Measurements from ENCODE around the gene AMT.
A peak's percentile ranks its signal among the peaks of the same experiment; 100 is the strongest.

The AMT gene

DNA sequence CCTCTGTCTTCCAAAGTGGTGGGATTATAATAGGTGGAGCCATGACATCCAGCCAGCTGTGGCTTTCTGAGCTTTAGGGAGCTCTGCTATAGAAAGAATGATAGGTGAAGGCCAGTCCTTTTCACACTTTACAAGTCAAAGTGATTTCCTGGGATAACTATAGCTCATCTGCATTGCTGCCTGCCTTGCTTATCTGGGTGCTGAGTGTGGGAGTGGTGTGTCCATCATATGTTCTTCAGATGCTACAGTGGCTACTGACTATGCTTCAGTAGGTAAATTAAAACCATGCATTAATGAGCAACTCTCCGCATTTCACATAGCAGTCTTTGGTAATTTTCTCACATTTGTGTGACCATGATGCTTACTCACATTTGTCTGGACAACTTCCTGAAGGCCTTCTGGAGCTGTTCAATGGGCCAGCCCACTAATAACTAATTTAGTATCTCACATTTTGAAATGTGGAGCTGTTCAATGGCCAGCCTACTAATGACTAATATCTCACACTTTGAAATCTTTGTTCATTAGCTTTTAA, 33.9 kb downstream of the AMT start:
- peak; percentile 52 for DNase-seq (ENCODE audit: low spot score)

DNA sequence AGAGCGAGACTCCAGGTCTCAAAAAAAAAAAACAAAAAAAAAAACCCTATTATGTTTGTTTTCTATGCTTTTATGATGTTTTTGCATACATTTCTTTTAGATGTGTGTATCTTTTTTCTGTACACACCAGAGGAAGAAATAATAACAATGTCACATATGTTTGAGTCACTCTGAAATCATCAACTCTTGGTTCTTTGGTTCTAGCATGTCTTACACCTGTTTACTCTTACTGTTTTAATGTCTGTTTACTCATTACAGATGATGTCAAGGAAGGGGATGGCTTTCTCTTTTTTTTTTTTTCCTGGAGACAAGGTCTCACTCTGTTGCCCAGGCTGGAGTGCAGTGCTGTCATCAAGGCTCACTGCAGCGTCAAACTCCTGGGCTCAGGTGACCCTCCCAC, 34.6 kb downstream of the AMT start:
- peak; percentile 73 for DNase-seq (ENCODE audit: low spot score)

DNA sequence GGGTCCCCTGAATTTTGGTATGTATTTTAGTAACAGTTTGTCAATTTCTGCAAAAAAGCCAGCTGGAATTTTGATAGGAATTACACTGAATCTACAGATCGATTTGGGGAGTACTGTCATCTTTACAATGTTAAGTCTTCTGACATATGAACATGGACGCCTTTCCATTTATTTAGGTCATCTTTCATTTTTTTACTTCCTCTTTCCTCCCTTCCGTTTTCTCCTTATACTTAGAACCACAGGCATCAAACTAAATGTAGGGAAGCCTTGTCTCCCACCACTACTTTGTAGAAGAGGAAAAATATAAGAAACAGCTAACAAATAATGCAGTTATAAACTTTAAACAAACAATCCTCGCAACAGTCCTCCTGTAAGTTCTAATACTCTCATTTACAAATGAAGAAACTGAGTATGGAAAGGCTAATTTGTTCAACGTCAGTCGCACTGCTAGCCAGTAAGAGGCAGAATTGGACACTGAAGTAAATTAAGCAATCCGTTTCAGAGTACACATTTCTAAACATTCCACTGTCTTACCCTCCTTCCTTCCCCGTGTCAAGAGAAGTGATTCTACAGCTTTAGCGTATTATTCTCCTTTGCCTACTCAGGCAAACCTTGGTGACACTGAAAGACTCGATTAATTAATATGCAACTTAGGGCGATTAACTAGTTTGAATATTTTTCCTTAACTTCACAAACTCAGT, 36.1 kb downstream of the AMT start:
- DNase-seq (ENCODE audit: low spot score) = no peak

DNA sequence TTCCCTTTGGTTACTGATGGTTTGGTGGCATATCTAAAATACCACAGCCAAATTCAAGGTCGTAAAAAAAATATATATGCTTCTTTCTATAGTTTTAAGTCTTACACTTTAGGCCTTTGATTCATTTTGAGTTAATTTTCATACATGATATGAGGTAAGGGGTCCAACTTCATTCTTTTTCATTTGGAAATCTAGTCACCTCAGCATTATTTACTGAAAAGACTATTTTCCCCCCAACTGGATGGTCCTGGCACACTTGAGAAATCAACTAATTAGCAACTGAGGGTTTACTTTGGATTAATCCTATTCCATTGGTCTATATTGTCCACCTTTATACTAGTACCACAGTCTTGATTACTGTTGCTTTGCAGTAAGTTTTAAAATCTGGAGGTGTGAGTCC, 36.7 kb downstream of the AMT start:
- no peak for DNase-seq (ENCODE audit: low spot score)

GRCh38 chr3:49383387-49383786, 38.9 kb downstream of the AMT start:
- no peak for DNase-seq (ENCODE audit: low spot score)

DNA sequence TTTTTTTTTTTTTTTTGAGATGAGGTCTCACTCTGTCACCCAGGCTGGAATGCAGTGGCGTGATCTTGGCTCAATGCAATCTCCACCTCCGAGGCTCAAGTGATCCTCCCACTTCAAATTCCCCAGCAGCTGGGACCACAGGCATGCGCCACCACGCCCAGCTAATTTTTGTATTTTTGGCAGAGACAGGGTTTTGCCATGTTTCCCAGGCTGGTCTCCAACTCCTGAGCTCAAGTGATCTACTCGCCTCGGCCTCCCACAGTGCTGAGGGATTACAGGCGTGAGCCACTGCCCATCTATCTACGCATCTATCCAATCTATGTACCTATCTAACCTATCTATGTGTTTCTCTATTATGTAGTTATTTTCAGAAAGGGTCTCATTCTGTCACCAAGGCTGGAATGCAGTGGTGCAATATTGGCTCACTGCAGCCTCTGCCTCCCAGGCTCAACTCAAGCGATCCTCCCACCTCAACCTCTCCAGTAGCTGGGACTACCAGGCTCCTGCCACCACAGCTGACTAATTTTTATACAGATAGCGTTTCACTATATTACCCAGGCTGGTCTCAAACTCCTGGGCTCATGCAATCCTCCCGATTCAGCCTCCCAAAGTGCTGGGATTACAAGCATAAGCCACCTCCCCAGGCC, 43.9 kb downstream of the AMT start:
- peak; percentile 37 for DNase-seq (ENCODE audit: low spot score)

DNA sequence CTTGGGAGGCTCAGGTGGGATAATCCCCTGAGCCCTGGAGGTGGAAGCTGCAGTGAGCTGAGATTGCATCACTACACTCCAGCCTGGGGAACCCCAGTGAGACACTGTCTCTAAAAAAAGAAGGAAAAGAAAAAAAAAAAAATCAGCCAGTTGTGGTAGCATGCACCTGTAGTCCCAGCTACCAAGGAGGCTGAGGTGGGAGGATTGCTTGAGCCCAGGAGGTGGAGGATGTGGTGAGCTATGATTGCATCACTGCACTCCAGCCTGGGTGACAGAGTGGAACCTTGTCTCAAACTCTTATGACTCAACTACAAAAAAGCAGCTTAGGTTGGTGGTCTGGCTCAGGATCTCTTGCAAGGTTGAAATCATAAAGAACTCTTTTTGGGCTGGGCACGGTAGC, 44.8 kb downstream of the AMT start:
- peak; percentile 89 for DNase-seq (ENCODE audit: low spot score)

DNA sequence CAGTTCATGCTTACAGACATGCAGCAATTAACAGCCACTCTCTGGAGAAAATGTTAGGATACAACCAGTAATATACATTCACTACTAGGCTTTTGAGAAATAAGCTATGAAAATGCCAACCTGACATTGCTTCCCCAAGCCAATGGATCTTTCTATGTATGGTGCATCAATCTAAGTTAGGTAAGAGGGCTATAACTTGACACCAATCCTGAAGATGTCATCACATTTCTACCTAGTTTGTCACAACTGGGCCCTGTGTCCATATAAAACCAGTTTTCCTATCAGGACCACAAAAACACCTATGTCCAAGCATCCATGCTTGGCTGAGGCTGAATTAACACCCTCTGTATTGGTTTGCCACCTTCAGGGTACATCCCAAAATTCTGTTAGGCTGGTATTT, 50.3 kb downstream of the AMT start:
- DNase-seq (ENCODE audit: low spot score) = no peak

DNA sequence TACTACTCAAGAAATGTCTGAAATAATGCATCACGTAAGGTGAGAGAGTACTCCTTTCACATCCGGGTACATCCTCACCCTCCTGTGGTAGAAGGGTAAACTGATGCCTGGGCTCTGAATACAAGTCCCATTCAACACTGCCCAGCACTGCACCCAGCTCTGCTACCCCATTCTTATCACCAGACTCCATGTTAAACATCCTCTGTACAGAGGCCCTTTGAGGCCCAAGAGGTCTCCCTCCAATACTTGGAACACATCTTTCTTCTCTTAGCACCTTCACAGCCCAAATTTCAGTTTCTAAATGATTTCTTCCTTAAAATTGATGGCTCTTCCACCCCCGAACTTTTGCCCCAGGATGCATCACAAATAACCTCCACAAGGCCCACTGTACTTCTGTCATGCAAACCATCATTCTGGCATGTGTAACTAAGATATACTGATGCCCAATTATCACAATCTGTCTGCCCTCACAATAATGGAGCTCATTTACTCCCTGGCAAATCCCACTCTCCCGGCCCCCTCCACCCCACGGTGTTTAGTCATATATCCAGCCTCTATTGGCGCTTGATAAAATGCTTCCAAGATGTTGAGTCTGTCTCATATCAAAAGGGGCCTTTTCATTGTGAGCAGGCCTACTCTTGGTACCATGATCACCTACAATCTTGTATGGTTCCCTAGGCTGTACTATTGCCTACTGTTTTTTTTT, 51.5 kb downstream of the AMT start:
- no peak for DNase-seq (ENCODE audit: low spot score)

All from kidney tubule cell (primary cell).